Measurements from ENCODE around the gene TYW1.
A peak's percentile ranks its signal among the peaks of the same experiment; 100 is the strongest.
"Not testable (repeated sequence)": the region's sequence is repeated elsewhere in the genome, so short reads cannot be mapped to it uniquely, and the experiment has no call there.

The TYW1 gene

GRCh38 chr7:66995050-66995776, 1.4 kb upstream of the TYW1 start, which contains the start of gene SBDS:
SBDS (minus strand) TSS chr7:66995586; CDS start chr7:66995417, 169 bp downstream.
- DNase-seq (ENCODE audit: low read depth), result peak; percentile 99

GRCh38 chr7:67000601-67001258, 4.1 kb downstream of the TYW1 start:
- DNase-seq (ENCODE audit: low read depth), result peak; percentile 51

GRCh38 chr7:67004145-67004544, 7.5 kb downstream of the TYW1 start:
- DNase-seq (ENCODE audit: low read depth), result not testable (repeated sequence)

GRCh38 chr7:67006965-67007364, 10.3 kb downstream of the TYW1 start:
- DNase-seq (ENCODE audit: low read depth), result no peak

GRCh38 chr7:67008260-67008659, 11.6 kb downstream of the TYW1 start:
- DNase-seq (ENCODE audit: low read depth), result no peak

GRCh38 chr7:67009677-67010076, 13.0 kb downstream of the TYW1 start:
- not testable (repeated sequence) for DNase-seq (ENCODE audit: low read depth)

GRCh38 chr7:67014076-67014622, 17.5 kb downstream of the TYW1 start:
- DNase-seq (ENCODE audit: low read depth), result not testable (repeated sequence)

- DNase-seq (ENCODE audit: low read depth), result not testable (repeated sequence)
Observed at GRCh38 chr7:67017971-67018370, 21.3 kb downstream of the TYW1 start.

- DNase-seq (ENCODE audit: low read depth), result no peak
Observed at GRCh38 chr7:67018940-67019339, 22.3 kb downstream of the TYW1 start.

GRCh38 chr7:67019562-67020390, 23.1 kb downstream of the TYW1 start:
- DNase-seq (ENCODE audit: low read depth), result peak; percentile 62

GRCh38 chr7:67021260-67021659, 24.6 kb downstream of the TYW1 start:
- no peak for DNase-seq (ENCODE audit: low read depth)

GRCh38 chr7:67022511-67022910, 25.9 kb downstream of the TYW1 start:
- no peak for DNase-seq (ENCODE audit: low read depth)

GRCh38 chr7:67025459-67025858, 28.8 kb downstream of the TYW1 start:
- peak; percentile 86 for DNase-seq (ENCODE audit: low read depth)

GRCh38 chr7:67031685-67032084, 35.1 kb downstream of the TYW1 start:
- DNase-seq (ENCODE audit: low read depth), result not testable (repeated sequence)

GRCh38 chr7:67033251-67033650, 36.6 kb downstream of the TYW1 start:
- no peak for DNase-seq (ENCODE audit: low read depth)

- not testable (repeated sequence) for DNase-seq (ENCODE audit: low read depth)
Observed at GRCh38 chr7:67036432-67037395, 40.1 kb downstream of the TYW1 start.

- DNase-seq (ENCODE audit: low read depth), result not testable (repeated sequence)
Observed at GRCh38 chr7:67040832-67041231, 44.2 kb downstream of the TYW1 start.

- peak; percentile 92 for DNase-seq (ENCODE audit: low read depth)
Observed at GRCh38 chr7:67042781-67043558, 46.3 kb downstream of the TYW1 start.

GRCh38 chr7:67043559-67043930, 46.9 kb downstream of the TYW1 start:
- DNase-seq (ENCODE audit: low read depth), result peak; percentile 51

- no peak for DNase-seq (ENCODE audit: low read depth)
Observed at GRCh38 chr7:67045496-67045995, 48.9 kb downstream of the TYW1 start.
